KMS-11 (cell line): ENCODE results near the gene SCN5A.

ENCODE experiments used
- H2AFZ ChIP-seq: fragments of 200-600 bp; sonication (generic); 2 replicates; pipeline ENCODE4 v1.6.1; 2016; ENCODE audit warnings: antibody characterized with exemption, mixed run types, low read depth
- H3K27ac ChIP-seq: fragments of 200-600 bp; sonication (generic); 2 replicates; pipeline ENCODE4 v1.6.1; 2016; ENCODE audit warnings: mild to moderate bottlenecking, mixed run types
- H3K27me3 ChIP-seq: fragments of 200-600 bp; sonication (generic); 2 replicates; pipeline ENCODE4 v1.6.1; 2017; ENCODE audit warnings: mild to moderate bottlenecking, low read depth, mixed run types, moderate library complexity; ENCODE audit not compliant: insufficient read depth
- H3K36me3 ChIP-seq: fragments of 200-600 bp; sonication (generic); 2 replicates; pipeline ENCODE4 v1.6.1; 2017; ENCODE audit warnings: mild to moderate bottlenecking, mixed run types; ENCODE audit not compliant: insufficient read depth
- H3K4me1 ChIP-seq: fragments of 200-600 bp; sonication (generic); 2 replicates; pipeline ENCODE4 v1.6.1; 2016; ENCODE audit warnings: mild to moderate bottlenecking, low read depth, mixed run types; ENCODE audit not compliant: poor library complexity, severe bottlenecking
- H3K4me2 ChIP-seq: fragments of 200-600 bp; sonication (generic); 2 replicates; pipeline ENCODE4 v1.7.0; 2016; ENCODE audit warnings: mild to moderate bottlenecking, mixed run types
- H3K4me3 ChIP-seq: fragments of 200-600 bp; sonication (generic); IDR thresholded peaks from 2 replicates; pipeline ENCODE4 v1.6.1; 2017; ENCODE audit warnings: low read depth, low read length, mixed read lengths; ENCODE audit not compliant: insufficient read depth
- H3K79me2 ChIP-seq: fragments of 200-600 bp; sonication (generic); 2 replicates; pipeline ENCODE4 v1.6.1; 2016; ENCODE audit warnings: low read depth, mixed run types; ENCODE audit not compliant: insufficient read depth
- H3K9ac ChIP-seq: fragments of 200-600 bp; sonication (generic); 2 replicates; pipeline ENCODE4 v1.6.1; 2016; ENCODE audit warnings: mild to moderate bottlenecking, mixed run types
- H4K20me1 ChIP-seq: fragments of 200-600 bp; sonication (generic); 2 replicates; pipeline ENCODE4 v1.6.1; 2016; ENCODE audit warnings: mild to moderate bottlenecking, mixed run types; ENCODE audit not compliant: insufficient read depth
- TF ChIP-seq, protein P1 (sequence below): fragments of 200-600 bp; sonication (generic); conservative IDR thresholded peaks from 2 replicates; pipeline ENCODE4 v1.6.1; 2017; ENCODE audit warnings: low read depth, mild to moderate bottlenecking, antibody characterized with exemption, low read length, moderate library complexity, mixed read lengths

Gene SCN5A

DNA sequence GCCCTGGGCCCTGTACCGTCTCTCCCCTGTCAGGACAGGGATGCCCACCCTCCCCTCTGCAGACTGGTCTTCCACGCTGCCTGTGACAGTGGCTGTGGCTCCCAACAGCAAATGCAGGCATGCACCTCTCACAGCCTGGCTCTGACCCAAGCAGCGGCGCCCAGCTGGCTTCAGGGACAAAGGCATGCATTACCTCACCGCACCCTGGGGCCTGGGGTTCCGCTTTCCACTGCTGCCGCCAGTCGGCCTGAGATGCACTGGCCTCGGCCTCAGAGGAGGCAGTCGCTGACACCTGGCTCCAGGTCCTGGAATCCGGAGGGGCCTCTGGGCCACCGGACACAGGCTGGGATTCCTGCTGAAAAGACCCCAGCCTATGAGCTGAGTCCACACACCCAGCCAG, 70.3 kb downstream of the SCN5A start:
- Histone ChIP-seq H3K79me2 (no peaks in the 10 kb centered on the region), H3K4me2 (no peak overlapping the region), H3K4me3 (no peak overlapping the region), H3K4me1 (no peaks in the 10 kb centered on the region), H3K9ac (no peak overlapping the region), H3K27ac (no peak overlapping the region), H2AFZ (no peak overlapping the region), H4K20me1 (no peaks in the 10 kb centered on the region), H3K27me3 (no peaks in the 10 kb centered on the region), H3K36me3 (no peaks in the 10 kb centered on the region)
- TF ChIP-seq, protein P1, sequence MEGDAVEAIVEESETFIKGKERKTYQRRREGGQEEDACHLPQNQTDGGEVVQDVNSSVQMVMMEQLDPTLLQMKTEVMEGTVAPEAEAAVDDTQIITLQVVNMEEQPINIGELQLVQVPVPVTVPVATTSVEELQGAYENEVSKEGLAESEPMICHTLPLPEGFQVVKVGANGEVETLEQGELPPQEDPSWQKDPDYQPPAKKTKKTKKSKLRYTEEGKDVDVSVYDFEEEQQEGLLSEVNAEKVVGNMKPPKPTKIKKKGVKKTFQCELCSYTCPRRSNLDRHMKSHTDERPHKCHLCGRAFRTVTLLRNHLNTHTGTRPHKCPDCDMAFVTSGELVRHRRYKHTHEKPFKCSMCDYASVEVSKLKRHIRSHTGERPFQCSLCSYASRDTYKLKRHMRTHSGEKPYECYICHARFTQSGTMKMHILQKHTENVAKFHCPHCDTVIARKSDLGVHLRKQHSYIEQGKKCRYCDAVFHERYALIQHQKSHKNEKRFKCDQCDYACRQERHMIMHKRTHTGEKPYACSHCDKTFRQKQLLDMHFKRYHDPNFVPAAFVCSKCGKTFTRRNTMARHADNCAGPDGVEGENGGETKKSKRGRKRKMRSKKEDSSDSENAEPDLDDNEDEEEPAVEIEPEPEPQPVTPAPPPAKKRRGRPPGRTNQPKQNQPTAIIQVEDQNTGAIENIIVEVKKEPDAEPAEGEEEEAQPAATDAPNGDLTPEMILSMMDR: no peak

DNA sequence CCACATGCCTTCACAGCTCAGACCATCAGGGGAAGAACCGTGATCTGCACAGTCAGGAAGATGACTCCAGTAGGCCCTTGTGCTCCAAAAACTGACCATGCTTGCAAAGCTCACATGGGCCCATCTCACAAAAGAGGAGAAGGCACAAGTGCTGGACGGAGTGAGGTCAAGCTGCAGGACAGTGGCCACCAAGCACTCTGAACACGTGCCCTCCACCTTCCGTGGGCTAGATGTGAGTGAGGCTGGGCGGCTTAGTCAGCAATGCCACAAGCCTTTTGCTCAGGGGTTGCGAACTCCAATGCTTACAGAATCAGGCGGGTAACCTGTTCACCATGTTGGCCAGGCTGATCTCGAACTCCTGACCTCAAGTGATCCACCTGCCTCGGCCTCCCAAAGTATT, 70.9 kb downstream of the SCN5A start:
- H3K27ac ChIP-seq: no peak overlapping the region
- no peaks in the 10 kb centered on the region for H4K20me1 ChIP-seq
- H3K4me2 ChIP-seq: no peak overlapping the region
- TF ChIP-seq, protein P1: no peak
- no peak overlapping the region for H3K4me3 ChIP-seq
- no peaks in the 10 kb centered on the region for H3K4me1 ChIP-seq
- H3K27me3 ChIP-seq: no peaks in the 10 kb centered on the region
- no peak overlapping the region for H2AFZ ChIP-seq
- no peak overlapping the region for H3K9ac ChIP-seq
- no peaks in the 10 kb centered on the region for H3K79me2 ChIP-seq
- H3K36me3 ChIP-seq: no peaks in the 10 kb centered on the region

DNA sequence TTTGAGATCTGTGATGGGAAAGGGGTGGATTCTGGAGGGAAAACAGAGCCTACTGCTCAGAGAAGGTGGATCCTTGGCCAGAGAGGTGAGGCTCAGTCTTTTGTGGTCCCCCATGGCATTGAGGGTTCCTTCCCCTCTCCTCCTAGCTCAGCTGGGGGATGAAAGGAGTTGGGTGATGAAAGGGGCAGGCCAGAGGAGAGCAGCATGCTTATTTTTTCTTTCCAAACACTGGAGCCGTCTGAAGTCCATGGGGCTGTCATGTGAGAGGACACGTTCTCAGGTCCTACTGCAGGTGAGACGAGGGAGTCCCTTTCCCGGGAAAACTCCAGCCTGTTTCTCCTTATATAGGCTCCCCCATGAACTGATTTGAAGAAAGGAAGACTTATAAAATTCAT, 71.4 kb downstream of the SCN5A start:
- Histone ChIP-seq H3K4me1 (no peaks in the 10 kb centered on the region), H3K9ac (no peak overlapping the region), H3K27ac (no peak overlapping the region), H3K4me3 (no peak overlapping the region), H2AFZ (no peak overlapping the region), H3K79me2 (no peaks in the 10 kb centered on the region), H3K4me2 (no peak overlapping the region), H4K20me1 (no peaks in the 10 kb centered on the region), H3K36me3 (no peaks in the 10 kb centered on the region), H3K27me3 (no peaks in the 10 kb centered on the region)
- TF ChIP-seq, protein P1: no peak

DNA sequence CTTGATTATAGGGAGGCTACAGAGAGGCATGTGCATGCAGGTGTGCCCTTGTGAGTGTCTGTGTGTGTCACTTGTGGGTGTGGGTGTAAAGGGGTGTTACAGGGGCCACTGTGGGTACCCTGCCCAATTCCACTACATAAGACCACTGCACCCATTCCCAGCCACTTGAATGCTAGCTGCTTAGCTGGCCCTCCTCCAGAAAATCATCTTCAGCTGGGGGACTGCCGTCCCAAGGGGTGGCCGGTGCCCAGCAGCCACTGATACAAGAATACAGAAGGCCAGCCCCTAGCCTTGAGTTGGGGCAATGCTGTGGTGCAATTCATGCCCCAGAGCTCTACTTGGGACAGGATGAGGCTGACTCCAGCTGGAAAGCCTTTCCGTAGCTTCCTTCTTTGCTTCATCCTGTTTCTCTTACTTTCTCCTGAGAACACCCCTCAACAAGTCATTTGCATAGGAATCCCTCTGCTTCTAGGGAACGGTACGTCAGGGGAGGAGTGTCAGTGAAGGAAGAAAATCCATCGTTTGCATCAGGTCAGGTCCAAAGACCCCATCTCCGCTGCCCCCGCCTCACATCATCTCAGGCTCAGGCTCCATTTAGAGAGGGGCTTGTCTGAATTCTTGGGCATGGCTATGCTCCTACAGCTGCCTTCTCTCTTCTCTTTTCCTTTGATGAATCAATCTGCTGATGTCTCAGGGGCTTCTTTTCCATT, 72.0 kb downstream of the SCN5A start:
- H3K27me3 ChIP-seq: no peaks in the 10 kb centered on the region

More for the DNA sequence above, 72.0 kb downstream of the SCN5A start:
- Histone ChIP-seq H3K36me3 (no peaks in the 10 kb centered on the region), H3K4me3 (no peak overlapping the region), H3K9ac (no peak overlapping the region), H3K4me1 (no peaks in the 10 kb centered on the region), H3K4me2 (no peak overlapping the region), H4K20me1 (no peaks in the 10 kb centered on the region), H3K79me2 (no peaks in the 10 kb centered on the region), H2AFZ (no peak overlapping the region), H3K27ac (no peak overlapping the region)
- TF ChIP-seq, protein P1: no peak
